LHCN-M2 (cell line): ENCODE measurements around the gene RAB6C. TPM values are rescaled to one million over a fixed set of nuclear protein-coding genes. Genes with fewer than 3 reads are reported as not detected.
"Not testable (repeated sequence)": the region's sequence is repeated elsewhere in the genome, so short reads cannot be mapped to it uniquely, and the experiment has no call there.

Source experiments
- DNase-seq: peaks from one replicate; pipeline ENCODE4 v3.0.0-alpha.2; 2012; ENCODE audit warnings: low read depth
- total RNA-seq: library from RNA; depleted of rRNA; stranded (reverse); fragments of >200 nt; gene quantifications from 2 replicates; pipeline ENCODE4 v1.2.3, GENCODE V29; 2014; rRNA removed

RAB6C gene
- total RNA-seq, 1 experiment from 2014 or later, result not detected

DNA sequence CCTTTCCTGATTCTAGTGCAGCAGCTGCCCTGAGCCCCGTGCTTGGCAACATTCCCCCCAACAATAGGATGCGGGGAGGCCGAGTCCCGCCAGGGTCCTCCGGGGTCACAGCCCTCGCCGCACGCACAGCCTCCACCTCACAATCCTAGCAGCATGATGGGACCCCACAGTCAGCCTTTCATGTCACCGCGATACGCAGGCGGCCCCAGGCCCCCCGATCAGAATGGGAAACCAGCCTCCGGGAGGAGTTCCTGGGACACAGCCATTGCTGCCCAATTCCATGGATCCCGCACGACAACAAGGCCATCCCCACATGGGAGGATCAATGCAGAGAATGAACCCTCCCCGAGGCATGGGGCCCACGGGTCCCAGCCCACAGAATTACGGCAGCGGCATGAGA, 13.7 kb downstream of the RAB6C start:
- not testable (repeated sequence) for DNase-seq

- DNase-seq, result not testable (repeated sequence)
Measured at GRCh38 chr2:129996657-129997237, 17.3 kb downstream of the RAB6C start.

DNA sequence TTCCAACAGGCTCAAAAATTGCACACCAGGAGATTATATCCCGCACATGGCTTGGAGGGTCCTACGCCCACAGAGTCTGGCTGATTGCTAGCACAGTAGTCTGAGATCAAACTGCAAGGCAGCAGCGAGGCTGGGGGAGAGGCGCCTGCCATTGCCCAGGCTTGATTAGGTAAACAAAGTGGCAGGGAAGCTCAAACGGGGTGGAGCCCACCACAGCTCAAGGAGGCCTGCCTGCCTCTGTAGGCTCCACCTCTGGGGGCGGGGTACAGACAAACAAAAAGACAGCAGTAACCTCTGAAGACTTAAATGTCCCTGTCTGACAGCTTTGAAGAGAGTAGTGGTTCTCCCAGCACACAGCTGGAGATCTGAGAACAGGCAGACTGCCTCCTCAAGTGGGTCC, 19.3 kb downstream of the RAB6C start:
- not testable (repeated sequence) for DNase-seq

DNA sequence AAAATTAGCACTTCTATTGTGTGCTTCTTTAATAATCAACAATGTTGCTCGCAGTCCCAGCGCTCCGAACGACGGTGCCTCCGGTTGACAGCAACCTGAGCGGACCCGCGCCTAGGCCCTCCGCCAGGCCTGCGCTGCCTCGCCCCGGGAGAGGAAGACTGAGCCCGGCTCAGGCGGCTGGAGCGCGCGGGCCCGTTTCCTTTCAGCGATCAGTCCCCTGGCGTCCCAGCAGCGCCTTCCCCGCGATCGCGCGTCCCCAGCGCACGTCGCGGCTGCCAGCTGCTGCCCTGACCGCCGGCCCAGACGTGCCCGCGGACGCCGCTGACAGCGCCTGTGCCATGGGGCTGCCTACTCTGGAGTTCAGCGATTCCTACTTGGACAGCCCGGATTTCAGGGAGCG, 26.4 kb downstream of the RAB6C start:
- DNase-seq, result not testable (repeated sequence)

- not testable (repeated sequence) for DNase-seq
Measured at GRCh38 chr2:130016701-130017100, 37.2 kb downstream of the RAB6C start.

GRCh38 chr2:130019402-130019801, 39.9 kb downstream of the RAB6C start:
- DNase-seq, result no peak

GRCh38 chr2:130020069-130020468, 40.6 kb downstream of the RAB6C start:
- DNase-seq, result not testable (repeated sequence)

DNA sequence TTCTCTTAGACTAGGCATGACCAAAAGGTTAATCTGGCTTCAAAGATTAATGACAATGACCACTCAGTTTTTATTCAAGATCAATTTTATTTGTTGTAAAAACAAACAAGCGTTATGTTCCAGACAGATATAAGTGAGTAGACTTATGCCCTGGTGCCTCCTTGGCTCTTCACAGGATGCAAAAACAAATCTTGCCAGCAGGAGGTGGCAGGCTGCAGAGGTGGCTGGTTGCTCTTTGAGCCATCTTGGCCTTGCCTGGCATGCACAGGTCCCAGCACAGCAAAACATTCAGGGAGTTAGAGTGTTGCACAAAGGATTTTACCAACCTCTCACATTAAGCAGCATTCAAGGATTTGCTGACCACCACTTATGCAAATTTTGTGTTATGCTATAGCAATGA, 46.5 kb downstream of the RAB6C start:
- DNase-seq, result not testable (repeated sequence)

Other genes with a start within 250 kb of the RAB6C start
- not detected in 2 replicates for gene POTEF, start 149.6 kb downstream of the RAB6C start, total RNA-seq
- 24.8 and 26.5 TPM in 2 replicates for gene CCDC74B, start 165.4 kb downstream of the RAB6C start, total RNA-seq
- gene SMPD4, start 201.9 kb downstream of the RAB6C start, total RNA-seq, result 41.6 and 42.5 TPM in 2 replicates
- 157 and 161 TPM in 2 replicates for gene MZT2B, start 202.6 kb downstream of the RAB6C start, total RNA-seq
- gene TUBA3E, start 218.8 kb downstream of the RAB6C start, total RNA-seq, result 0.29 TPM in 1 of 2 replicates, not detected in the other